Esophagus mucosa (tissue), 1 donor: ENCODE data around the gene INTS4. TPM values are rescaled to one million over a fixed set of nuclear protein-coding genes. Genes with fewer than 3 reads are reported as not detected.
"Not testable (repeated sequence)": the region's sequence is repeated elsewhere in the genome, so short reads cannot be mapped to it uniquely, and the experiment has no call there.

ENCODE experiments used
- ATAC-seq: fragments of 200-7000 bp; cut with Tn5 transposase; one replicate; pipeline ENCODE4 v1.9.1; 2020
- total RNA-seq: library from RNA; stranded (reverse); gene quantifications from one replicate; pipeline ENCODE4 v1.2.4, GENCODE V29; 2023
- donor health status: DM: yes; HTN: yes; CAD: no.

INTS4 gene
- total RNA-seq, 1 donor from 2014 or later: 16.1 TPM

DNA sequence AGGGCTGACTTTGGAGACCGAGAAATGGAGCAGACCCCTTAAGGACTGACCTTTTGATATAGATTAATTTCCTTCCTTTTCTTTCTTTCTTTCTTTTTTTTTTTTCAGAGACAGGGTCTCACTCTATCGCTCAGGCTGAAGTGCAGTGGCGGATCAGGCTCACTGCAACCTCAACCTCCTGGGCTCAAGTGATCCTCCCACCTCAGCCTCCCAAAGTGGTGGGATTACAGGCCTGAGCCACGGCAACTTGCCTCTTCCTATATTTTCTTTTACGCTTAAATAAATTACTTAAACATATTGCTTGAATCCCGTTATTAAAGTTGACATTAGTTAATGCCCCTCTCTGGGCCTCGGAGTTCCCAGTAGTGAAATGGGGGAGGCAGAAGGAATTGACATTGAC is 29.0 kb upstream of the INTS4 start:
- ATAC-seq: no peak

DNA sequence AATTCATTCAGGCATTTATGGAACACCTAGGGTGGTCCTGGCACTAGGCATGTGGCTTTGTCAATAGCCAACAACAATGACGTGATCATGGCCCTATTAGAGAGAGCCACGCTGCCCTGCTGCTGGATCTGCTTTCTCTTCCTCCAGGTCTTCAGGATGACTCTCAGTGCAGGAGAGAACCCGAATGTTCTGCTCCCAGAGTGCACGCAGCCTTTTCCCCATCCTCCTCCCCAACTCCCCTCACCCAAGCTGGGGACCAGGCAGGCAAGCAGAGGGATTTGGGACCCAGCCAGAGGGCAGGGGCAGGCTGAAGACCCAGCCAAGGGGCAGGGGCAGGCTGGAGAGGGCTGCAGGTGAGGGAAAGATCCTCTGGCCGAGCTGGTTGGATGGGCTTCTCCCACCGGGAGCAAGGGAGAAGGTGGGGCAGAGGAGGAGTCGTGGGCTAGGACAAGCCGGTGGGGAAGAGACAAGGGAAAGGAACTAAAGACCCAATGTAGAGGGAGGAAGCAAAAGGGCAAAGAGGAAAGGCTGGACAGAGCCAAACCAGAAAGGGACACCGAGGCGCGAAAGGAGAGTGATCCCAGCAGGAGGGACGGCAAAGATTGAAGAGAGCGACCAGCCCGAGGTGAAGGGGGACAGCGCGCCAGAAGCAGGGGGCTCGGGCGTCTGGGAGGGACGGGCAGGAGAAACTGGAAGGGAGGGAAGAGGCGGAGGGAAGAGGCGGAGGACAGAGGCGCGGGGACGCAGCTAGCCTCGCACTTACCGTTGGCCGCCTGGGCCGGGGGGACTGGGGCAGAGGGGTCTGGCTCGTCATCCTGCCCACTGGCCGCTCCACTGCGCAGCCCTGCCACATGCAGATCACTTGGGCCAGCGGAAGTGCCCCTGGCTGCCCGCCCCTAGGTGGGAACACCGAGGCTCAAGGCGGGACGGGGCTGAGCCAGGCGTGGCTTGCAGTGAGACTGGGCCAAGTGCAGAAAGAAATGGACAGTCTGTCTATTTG is 28.2 kb upstream of the INTS4 start, which contains the start of gene KCTD14:
Gene KCTD14 (minus strand): TSS at position 880 of the 1,000 bp plus-strand sequence. CDS start 27 bp downstream, at position 853.
- peak; percentile 64 for ATAC-seq

DNA sequence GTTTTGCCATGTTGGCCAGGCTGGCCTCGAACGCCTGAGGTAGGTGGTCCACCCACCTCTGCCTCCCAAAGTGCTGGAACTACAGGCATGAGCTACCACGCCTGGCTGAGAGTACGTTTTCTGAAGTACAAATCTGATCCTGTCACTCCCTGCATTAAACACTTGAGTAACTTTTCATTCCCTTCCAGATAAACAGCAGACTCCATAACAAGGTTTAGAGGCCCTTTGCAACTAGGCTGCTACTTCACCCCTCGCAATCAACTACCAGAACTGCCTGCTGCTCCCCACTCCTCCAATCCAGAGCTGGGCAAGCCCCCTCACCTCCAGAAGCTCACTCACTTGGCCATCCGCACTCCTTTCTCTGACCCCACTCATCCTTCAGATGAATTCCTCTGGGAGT is 27.1 kb upstream of the INTS4 start:
- no peak for ATAC-seq

DNA sequence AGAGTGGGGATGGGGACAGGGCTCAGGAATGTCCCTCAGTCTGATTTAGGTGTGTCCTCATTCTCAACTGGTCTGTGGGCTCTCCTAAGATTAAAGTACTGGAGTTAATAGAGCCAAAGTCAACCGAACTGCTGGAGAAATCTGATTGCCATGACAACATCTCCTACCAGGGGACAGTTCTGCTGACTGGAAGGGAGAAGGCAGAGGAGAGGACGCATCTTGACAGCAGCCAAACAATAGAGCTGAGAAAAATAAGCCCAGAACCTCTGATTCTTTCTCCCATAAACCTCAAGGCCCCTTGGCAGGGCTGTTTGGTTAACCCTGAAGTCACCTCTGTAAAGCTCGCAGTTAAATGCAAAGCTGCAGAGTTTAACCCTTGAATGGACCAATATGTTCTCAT is 25.8 kb upstream of the INTS4 start:
- ATAC-seq: no peak

- ATAC-seq: peak; percentile 21
Measured at GRCh38 chr11:78019808-78020207, 25.3 kb upstream of the INTS4 start.

DNA sequence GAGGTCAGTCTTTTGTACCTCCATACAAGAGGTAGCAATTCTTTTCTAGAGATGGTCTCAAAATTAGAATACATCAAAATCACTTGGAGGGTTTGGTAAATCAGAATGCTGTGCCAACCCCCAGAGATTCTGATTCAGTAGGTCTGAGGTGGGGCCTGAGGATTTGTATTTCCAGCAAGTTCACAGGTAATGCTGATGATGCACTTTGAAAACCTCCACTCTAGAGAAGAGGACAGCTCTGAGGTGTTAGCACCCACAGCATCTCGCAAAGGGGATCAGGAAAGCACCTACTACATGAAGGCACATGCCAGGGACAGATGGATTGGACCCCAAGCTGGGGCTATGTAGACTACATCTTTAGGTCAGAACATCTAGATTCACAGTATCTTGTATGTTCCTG is 21.4 kb upstream of the INTS4 start:
- no peak for ATAC-seq

DNA sequence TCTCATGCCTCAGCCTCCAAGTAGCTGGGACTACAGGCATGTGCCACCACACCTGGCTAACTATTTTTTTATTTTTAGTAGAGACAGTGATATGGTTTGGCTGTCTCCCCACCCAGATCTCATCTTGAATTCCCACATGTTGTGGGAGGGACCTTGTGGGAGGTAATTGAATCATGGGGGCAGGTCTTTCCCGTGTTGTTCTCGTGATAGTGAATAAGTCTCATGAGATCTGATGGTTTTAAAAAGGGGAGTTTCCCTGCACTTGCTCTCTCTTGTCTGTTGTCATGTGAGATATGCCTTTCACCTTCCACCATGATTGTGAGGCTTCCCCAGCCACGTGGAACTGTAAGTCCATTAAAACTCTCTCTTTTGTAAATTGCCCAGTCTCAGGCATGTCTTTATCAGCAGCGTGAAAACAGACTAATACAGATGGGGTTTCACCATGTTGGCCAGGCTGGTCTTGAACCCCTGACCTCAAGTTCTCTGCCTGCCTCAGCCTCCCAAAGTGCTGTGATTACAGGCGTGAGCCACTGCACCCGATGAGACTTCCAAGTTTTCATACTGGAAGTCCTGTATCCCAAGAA is 20.6 kb upstream of the INTS4 start:
- ATAC-seq: not testable (repeated sequence)

DNA sequence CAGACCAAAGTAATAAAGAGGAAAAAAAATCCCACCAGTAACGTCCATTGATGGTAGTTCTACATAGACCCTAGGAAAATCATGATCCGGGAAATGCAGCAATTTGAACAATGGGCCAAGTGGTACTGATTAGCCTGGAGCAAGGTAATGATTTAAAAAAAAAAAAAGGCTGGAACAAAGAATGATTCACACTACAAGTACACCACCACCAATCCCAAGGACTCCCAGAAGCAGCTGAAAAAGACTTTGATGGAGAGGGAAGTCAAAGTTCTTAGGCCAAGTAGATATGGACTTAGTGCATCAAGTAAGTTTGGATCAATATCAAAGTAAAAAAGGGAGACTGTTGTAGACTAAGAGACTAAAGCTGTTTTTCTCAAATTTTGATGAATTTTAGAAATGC is 16.8 kb upstream of the INTS4 start:
- ATAC-seq: no peak

DNA sequence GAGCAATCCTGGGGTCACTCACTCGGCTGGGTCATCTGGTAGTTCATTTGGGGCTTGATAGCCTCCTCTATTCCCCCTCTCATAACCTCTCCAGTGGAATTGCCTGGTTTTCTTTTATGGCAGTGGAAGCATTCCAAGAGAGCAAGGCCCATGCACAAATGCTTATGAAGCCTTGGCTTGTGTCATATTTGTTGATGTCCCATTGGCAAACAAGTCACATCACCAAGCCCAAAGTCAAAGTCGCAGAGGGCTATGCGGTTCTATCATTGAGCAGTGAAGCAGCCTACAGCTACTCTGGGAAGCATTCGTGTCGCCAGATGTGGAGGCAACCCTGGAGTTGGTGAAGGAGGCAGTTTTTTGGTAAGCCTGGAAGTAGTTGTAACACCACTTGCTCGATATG is 16.3 kb upstream of the INTS4 start:
- no peak for ATAC-seq

GRCh38 chr11:78010304-78010703 is 15.8 kb upstream of the INTS4 start:
- ATAC-seq: no peak

- no peak for ATAC-seq
Measured at GRCh38 chr11:78009062-78009461, 14.6 kb upstream of the INTS4 start.

- peak; percentile 77 for ATAC-seq
Measured at GRCh38 chr11:78000193-78000592, 5.7 kb upstream of the INTS4 start.

DNA sequence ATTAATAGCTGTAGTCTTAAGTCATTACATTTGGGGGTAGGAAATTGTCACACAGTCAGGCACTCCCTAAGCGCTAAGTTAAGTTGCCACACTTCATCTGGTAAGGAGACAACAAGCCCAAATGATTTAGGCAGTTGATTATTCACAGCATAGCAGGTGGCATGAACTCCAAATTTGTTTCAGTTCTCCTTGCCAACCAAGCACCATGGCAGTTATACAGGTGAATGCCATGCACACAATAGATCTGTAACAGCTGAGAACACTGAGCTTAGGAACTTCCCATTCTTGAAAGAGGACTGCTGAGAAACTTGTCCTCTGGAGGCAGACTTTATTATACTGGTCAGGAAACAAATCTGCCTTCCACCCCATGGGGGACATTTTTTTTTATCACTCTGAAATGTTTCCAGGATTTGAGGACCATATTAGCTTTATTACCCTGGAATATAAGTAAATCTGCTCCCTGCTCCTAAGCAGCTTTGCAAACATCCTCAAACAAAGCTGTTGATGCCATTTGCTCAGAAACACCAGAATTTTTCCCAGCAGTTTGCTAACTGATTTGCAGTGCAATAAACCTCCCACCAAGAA is 5.1 kb upstream of the INTS4 start:
- no peak for ATAC-seq

DNA sequence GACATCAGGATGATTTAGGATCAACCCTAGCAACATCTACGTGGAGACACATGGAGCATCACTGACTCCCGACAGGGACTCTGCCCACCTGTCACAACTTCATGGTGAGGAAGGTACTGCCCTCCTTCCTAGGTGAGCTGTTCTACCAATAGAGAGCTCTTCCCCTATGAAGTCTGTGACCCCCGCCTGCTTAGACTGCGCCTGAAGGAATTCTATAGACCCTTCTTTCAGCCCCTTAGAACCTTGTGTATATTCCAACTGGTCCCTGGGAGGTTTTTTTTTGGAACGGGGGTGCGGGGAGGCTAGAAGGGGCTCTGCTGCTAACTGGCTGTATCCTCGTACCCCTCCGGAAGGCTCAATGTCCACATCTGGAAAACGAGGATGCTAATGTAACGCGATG is 566 bp downstream of the INTS4 start:
- no peak for ATAC-seq

DNA sequence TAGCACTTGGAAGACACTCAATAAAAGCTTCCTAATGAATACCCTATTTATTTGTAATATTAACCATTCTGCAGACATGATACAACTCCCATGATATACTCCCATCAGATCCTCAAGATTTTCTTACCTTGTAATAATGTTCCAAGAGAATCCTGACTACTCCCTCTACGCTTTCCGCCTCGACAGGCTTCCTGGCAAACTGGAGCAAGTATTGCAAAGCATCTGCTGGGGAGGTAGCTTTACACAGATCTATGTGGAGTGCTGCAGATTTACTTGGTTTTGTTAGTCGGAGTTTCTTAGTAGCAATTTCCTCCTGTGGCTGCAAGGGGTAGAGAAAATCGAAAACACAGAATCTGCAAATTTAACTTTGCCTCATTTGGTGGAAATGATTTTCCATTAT is 3.5 kb downstream of the INTS4 start:
- ATAC-seq: no peak

GRCh38 chr11:77986456-77986855 is 8.0 kb downstream of the INTS4 start:
- not testable (repeated sequence) for ATAC-seq

- ATAC-seq: no peak
Measured at GRCh38 chr11:77981346-77981947, 13.0 kb downstream of the INTS4 start.

DNA sequence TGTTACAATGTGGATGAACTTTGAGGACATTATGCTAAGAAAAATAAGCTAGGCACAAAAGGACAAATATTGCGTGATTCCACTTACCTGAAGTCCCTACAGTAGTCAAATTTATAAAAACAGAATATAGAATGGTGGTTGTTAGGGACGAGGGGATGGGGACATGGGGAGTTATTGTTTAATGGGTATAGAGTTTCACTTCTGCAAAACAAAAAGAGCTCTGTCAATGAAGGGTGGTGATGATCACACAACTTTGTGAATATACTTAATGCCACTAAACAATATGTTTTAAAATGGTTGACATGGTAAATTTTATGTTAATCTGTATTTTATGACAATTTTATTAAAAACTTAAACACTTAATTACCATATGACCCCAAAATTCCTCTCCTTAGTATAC is 26.1 kb downstream of the INTS4 start:
- no peak for ATAC-seq

DNA sequence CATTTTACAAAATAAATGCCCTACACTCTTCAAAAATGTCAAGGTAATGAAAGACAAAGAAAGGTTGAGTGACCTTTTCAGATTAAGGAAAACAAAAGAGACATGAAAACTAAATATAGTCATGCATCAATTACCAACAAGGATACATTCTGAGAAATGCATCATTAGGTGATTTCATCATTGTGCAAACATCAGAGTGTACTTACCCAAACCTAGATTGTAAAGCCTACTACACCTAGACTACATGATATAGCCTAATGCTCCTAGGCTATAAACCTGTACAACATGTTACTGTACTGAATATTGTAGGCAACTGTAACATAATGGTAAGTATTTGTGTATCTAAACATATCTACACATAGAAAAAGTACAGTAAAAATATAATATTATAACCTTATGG is 26.7 kb downstream of the INTS4 start:
- ATAC-seq: peak; percentile 72

GRCh38 chr11:77967121-77967520 is 27.3 kb downstream of the INTS4 start:
- ATAC-seq: no peak

- ATAC-seq: no peak
Measured at GRCh38 chr11:77966338-77966737, 28.1 kb downstream of the INTS4 start.

DNA sequence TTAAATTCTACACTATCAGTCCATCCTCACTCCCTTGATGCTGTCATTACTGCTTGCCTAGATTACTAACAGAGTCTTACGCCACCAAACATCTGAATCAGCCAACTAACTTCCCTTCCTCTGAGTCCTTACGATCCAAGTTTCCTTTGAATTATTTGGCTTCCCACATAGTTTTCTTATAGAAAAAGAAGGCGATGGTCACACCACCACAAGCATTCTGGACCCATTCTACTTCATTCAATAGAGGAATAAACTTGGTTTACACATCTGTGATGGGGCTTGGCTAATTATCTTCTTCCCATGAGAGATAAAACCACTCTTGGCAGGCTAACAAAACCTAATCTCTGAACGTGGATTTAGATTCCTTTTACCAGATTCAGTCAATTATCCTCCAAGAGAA is 35.0 kb downstream of the INTS4 start:
- ATAC-seq: no peak

DNA sequence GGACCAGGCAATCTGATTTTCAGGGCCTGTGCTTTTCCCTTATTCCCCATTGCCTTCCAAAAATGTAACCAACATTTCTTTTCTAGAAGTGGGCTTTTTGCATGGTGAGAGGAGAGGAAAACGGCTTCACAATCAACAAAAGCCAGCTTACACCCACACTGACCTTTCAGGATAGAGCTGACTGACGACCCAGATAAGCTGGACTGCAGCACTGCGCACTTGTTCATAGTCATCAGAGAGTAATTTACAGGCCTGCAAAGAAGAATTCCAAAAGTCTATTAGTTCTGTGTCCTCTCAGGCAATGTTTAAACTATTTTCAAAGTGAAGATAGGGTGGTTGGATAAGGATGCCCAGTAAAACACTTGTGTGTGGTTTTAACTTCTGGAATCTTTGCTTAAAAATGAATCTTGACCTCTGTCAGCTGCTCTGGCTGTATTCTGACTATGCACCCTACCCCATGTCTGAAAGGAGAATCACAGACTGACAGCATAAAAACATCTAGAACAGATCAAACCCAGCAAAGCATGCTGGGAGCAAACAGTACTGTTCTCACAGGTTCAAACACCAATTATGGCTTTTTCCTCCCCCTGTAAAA is 35.8 kb downstream of the INTS4 start:
- not testable (repeated sequence) for ATAC-seq
